Gastrocnemius medialis (tissue), 4 donors: ENCODE results near the gene DMRTA2. TPM values are rescaled to one million over a fixed set of nuclear protein-coding genes. Genes with fewer than 3 reads are reported as not detected.

Source experiments
- ATAC-seq, 2 donors: fragments of 150-250 bp; one replicate each; pipeline ENCODE4 v1.9.1; 2016
- DNase-seq, 2 donors: peaks; one replicate each; pipeline ENCODE4 v3.0.0-alpha.2; 2019
- H3K27ac ChIP-seq, 4 donors: fragments of 200-600 bp; sonication (generic); 1 replicate in 1 of 4; 2 replicates in 3 of 4; pipeline ENCODE4 v1.5.1; 2016 to 2018; ENCODE audit warnings: mild to moderate bottlenecking in 2 of 4, moderate library complexity in 1 of 4
- H3K27me3 ChIP-seq, 3 donors: fragments of 200-600 bp; sonication (generic) in 2 of 3; 1 replicate in 1 of 3; 2 replicates in 2 of 3; pipeline versions ENCODE4 v1.5.1 to v1.6.0; 2016 to 2019; ENCODE audit warnings: mild to moderate bottlenecking in 1 of 3, moderate library complexity in 1 of 3
- H3K36me3 ChIP-seq, 2 donors: fragments of 200-600 bp; sonication (generic) in 1 of 2; one replicate each; pipeline ENCODE4 v1.5.1; 2017 to 2018
- H3K4me1 ChIP-seq, 2 donors: fragments of 200-600 bp; sonication (generic) in 1 of 2; one replicate each; pipeline ENCODE4 v1.5.1; 2016 to 2017; ENCODE audit warnings: mild to moderate bottlenecking in 2 of 2
- H3K4me3 ChIP-seq, 4 donors: fragments of 200-600 bp; sonication (generic) in 3 of 4; 1 replicate in 1 of 4; 2 replicates in 3 of 4; pipeline ENCODE4 v1.5.1; 2016 to 2019; ENCODE audit warnings: mild to moderate bottlenecking in 2 of 4
- H3K9me3 ChIP-seq, 3 donors: fragments of 200-600 bp; sonication (generic) in 2 of 3; 1 replicate in 1 of 3; 2 replicates in 2 of 3; pipeline ENCODE4 v1.5.1; 2016 to 2019
- POLR2A ChIP-seq, 2 donors: fragments of 450-650 bp; IDR thresholded peaks; one replicate each; pipeline ENCODE4 v1.6.1; 2017; ENCODE audit warnings: antibody characterized with exemption in 2 of 2, mild to moderate bottlenecking in 2 of 2, moderate library complexity in 2 of 2
- in situ Hi-C, 4 donors: fragments of 200-750 bp; cut with MboI; loops; one replicate each; pipeline versions ENCODE4 v1.15.0 to v1.8.0; 2017; ENCODE audit warnings: low sequenced_read_pairs in 4 of 4
- intact Hi-C: fragments of 100-400 bp; cut with DNase I; formaldehyde crosslinking; loops from one replicate; pipeline ENCODE4 v1.15.1; 2023; ENCODE audit warnings: low total_unique reads
- total RNA-seq, 4 donors: library from RNA; depleted of rRNA; stranded (reverse); fragments of >200 nt; gene quantifications; one replicate each; pipeline versions ENCODE4 v1.1.0 to v1.2.3, GENCODE V29; 2016
- TF ChIP-seq, protein P1 (sequence below), 5 experiments: fragments of 450-650 bp in 3 of 5; fragments of 200-600 bp in 2 of 5; sonication (generic) in 2 of 5; IDR thresholded peaks in 4 of 5; conservative IDR thresholded peaks in 1 of 5; 1 replicate in 4 of 5; 2 replicates in 1 of 5; pipeline ENCODE4 v1.5.1; 2016 to 2019; ENCODE audit warnings: antibody characterized with exemption in 5 of 5, mild to moderate bottlenecking in 3 of 5, moderate library complexity in 3 of 5

DMRTA2 gene
- total RNA-seq, 4 donors from 2014 or later, result not detected

GRCh38 chr1:50454911-50455310 lies 31.7 kb upstream of the DMRTA2 start:
- Histone ChIP-seq H3K27me3 (no peaks in the 10 kb centered on the region), H3K4me3 (no peak overlapping the region), H3K27ac (no peak overlapping the region), H3K36me3 (no peaks in the 10 kb centered on the region), H3K4me1 (no peaks in the 10 kb centered on the region), H3K9me3 (no peaks in the 10 kb centered on the region)
- intact Hi-C loops, result no loop called here
- DNase-seq (no peak), ATAC-seq (no peak)
- TF ChIP-seq, protein P1, sequence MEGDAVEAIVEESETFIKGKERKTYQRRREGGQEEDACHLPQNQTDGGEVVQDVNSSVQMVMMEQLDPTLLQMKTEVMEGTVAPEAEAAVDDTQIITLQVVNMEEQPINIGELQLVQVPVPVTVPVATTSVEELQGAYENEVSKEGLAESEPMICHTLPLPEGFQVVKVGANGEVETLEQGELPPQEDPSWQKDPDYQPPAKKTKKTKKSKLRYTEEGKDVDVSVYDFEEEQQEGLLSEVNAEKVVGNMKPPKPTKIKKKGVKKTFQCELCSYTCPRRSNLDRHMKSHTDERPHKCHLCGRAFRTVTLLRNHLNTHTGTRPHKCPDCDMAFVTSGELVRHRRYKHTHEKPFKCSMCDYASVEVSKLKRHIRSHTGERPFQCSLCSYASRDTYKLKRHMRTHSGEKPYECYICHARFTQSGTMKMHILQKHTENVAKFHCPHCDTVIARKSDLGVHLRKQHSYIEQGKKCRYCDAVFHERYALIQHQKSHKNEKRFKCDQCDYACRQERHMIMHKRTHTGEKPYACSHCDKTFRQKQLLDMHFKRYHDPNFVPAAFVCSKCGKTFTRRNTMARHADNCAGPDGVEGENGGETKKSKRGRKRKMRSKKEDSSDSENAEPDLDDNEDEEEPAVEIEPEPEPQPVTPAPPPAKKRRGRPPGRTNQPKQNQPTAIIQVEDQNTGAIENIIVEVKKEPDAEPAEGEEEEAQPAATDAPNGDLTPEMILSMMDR (IDR thresholded peaks at IDR 0.05 in 4 of 5, conservative IDR thresholded peaks at IDR 0.05 in 1 of 5), result no peak
- no peak for TF ChIP-seq POLR2A (IDR thresholded peaks at IDR 0.05)
- in situ Hi-C loops, result no loop called here

DNA sequence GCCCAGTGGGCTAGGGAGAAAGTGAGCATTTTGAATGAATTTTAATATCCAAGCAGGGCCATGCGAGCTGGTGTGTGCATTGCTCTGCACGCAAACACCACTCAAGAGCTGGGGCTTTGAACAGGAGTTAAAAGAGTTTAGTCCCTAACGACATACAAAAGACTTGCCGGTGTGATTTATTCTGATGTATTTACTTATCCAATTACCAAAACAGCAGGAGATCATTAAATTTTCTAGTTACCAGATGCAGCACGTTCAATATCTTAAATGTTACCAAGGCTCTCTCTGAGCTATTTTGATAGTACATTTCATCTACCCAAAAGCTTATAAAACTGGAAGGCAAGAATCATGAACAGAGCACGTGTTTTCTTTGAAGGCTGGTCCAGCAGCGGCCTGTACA lies 30.0 kb upstream of the DMRTA2 start:
- ATAC-seq (no peak), DNase-seq (no peak)
- TF ChIP-seq, protein P1 (IDR thresholded peaks at IDR 0.05 in 4 of 5, conservative IDR thresholded peaks at IDR 0.05 in 1 of 5), result no peak
- no peak for TF ChIP-seq POLR2A (IDR thresholded peaks at IDR 0.05)
- in situ Hi-C loops (no loop called here), intact Hi-C loops (no loop called here)
- Histone ChIP-seq H3K36me3 (no peaks in the 10 kb centered on the region), H3K4me1 (no peaks in the 10 kb centered on the region), H3K4me3 (no peak overlapping the region), H3K9me3 (no peaks in the 10 kb centered on the region), H3K27ac (no peak overlapping the region), H3K27me3 (no peaks in the 10 kb centered on the region)

GRCh38 chr1:50452700-50453099 lies 29.5 kb upstream of the DMRTA2 start:
- Histone ChIP-seq H3K4me3 (no peak overlapping the region), H3K27ac (no peak overlapping the region), H3K9me3 (no peaks in the 10 kb centered on the region), H3K4me1 (no peaks in the 10 kb centered on the region), H3K36me3 (no peaks in the 10 kb centered on the region), H3K27me3 (no peaks in the 10 kb centered on the region)
- TF ChIP-seq POLR2A (IDR thresholded peaks at IDR 0.05), result no peak
- TF ChIP-seq, protein P1 (IDR thresholded peaks at IDR 0.05 in 4 of 5, conservative IDR thresholded peaks at IDR 0.05 in 1 of 5), result no peak
- intact Hi-C loops (no loop called here), in situ Hi-C loops (no loop called here)
- ATAC-seq (no peak), DNase-seq (no peak)

- intact Hi-C loops, result no loop called here
- ATAC-seq, result no peak
- TF ChIP-seq, protein P1 (IDR thresholded peaks at IDR 0.05 in 4 of 5, conservative IDR thresholded peaks at IDR 0.05 in 1 of 5), result no peak
- TF ChIP-seq POLR2A (IDR thresholded peaks at IDR 0.05), result no peak
Observed at GRCh38 chr1:50450861-50451653, 27.8 kb upstream of the DMRTA2 start.

More at GRCh38 chr1:50450861-50451653, 27.8 kb upstream of the DMRTA2 start:
- Histone ChIP-seq H3K36me3 (no peaks in the 10 kb centered on the region), H3K27ac (no peak overlapping the region), H3K27me3 (no peaks in the 10 kb centered on the region), H3K4me1 (no peaks in the 10 kb centered on the region), H3K4me3 (no peak overlapping the region), H3K9me3 (no peaks in the 10 kb centered on the region)
- DNase-seq, result no peak
- in situ Hi-C loops, result no loop called here
